MM.1S (cell line): Measurements from ENCODE around the gene KIAA1217.

ENCODE experiments used
- CTCF ChIP-seq: fragments of 300-600 bp; sonication (generic); IDR thresholded peaks from 2 replicates; pipeline ENCODE4 v1.5.1; 2016; ENCODE audit warnings: antibody characterized with exemption, low read length, mixed read lengths
- EZH2phosphoT487 ChIP-seq: fragments of 300-600 bp; sonication (generic); IDR thresholded peaks from 2 replicates; pipeline ENCODE4 v1.6.1; 2018; ENCODE audit warnings: antibody characterized with exemption, low read length

GRCh38 chr10:24206334-24206733 is 2.6 kb upstream of the KIAA1217 start:
- TF ChIP-seq CTCF (no peak), EZH2phosphoT487 (no peak)
